ENCODE results near the gene SDR42E1. TPM values are rescaled to one million over a fixed set of nuclear protein-coding genes. Genes with fewer than 3 reads are reported as not detected.
A peak's percentile ranks its signal among the peaks of the same experiment; 100 is the strongest.

Gene SDR42E1, protein sequence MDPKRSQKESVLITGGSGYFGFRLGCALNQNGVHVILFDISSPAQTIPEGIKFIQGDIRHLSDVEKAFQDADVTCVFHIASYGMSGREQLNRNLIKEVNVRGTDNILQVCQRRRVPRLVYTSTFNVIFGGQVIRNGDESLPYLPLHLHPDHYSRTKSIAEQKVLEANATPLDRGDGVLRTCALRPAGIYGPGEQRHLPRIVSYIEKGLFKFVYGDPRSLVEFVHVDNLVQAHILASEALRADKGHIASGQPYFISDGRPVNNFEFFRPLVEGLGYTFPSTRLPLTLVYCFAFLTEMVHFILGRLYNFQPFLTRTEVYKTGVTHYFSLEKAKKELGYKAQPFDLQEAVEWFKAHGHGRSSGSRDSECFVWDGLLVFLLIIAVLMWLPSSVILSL
- 1 to 10 TPM in 2 of 4 donors, under 1 TPM in 2; under 0.01 to 5.1 (median 1.5) TPM for total RNA-seq

DNA sequence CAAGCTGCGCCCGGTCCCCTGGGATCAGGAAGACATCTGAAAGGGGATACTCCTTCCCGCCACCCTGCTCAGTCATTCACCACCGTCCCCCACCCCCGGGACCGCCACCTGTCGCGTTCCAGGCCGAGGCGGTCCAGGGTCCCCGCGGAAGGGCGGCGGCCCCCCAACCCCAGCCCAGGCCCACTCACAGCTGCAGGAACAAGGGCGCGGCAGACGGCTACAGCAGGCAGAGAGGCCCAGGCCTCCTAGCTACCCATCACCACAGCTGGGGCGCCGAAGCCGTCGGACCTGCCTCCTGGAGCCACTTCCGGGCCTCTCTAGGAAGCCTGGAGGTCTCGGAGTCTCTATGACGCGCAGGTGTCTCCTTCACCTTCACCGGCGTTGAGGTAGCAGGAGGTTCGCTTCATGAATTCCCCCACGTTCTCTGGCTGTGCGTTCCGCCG, at the start of gene SDR42E1:
Gene SDR42E1 (minus strand): TSS at position 272 of the 443 bp plus-strand sequence. CDS start 10,612 bp downstream, outside the sequence.
- DNase-seq = peak in 1 of 2 donors; percentile 26
- no peak within 1 kb of the TSS for H3K27ac ChIP-seq
- intact Hi-C loops (cut with DNase I; ENCODE audit: low total_unique reads) = no loop called here

GRCh38 chr16:82059983-82060421, 48.7 kb upstream of the SDR42E1 start:
- Histone ChIP-seq H3K9me3 (no peaks in the 10 kb centered on the region), H3K27me3 (no peaks in the 10 kb centered on the region), H3K4me3 (no peak overlapping the region), H3K4me1 (no peaks in the 10 kb centered on the region), H3K27ac (no peak overlapping the region), H3K36me3 (no peaks in the 10 kb centered on the region)
- TF ChIP-seq CTCF (IDR thresholded peaks at IDR 0.05) (no peak), POLR2A (IDR thresholded peaks at IDR 0.05) (no peak)
- no peak for DNase-seq
- intact Hi-C loops (cut with DNase I; ENCODE audit: low total_unique reads) = no loop called here

More for the DNA sequence above, at the start of gene SDR42E1:
- Histone ChIP-seq H3K36me3 (no peaks in the 10 kb centered on the region), H3K9me3 (no peaks in the 10 kb centered on the region), H3K4me1 (no peaks in the 10 kb centered on the region), H3K27me3 (no peaks in the 10 kb centered on the region), H3K4me3 (peak within 1 kb of the TSS in 1 of 2 donors; percentile 32)
- TF ChIP-seq POLR2A (IDR thresholded peaks at IDR 0.05) (no peak), CTCF (IDR thresholded peaks at IDR 0.05) (no peak)

- Histone ChIP-seq H3K9me3 (no peaks in the 10 kb centered on the region), H3K27ac (no peak overlapping the region), H3K27me3 (no peaks in the 10 kb centered on the region), H3K4me3 (no peak overlapping the region), H3K4me1 (no peaks in the 10 kb centered on the region), H3K36me3 (no peaks in the 10 kb centered on the region)
- intact Hi-C loops (cut with DNase I; ENCODE audit: low total_unique reads) = no loop called here
- DNase-seq = no peak
- TF ChIP-seq POLR2A (IDR thresholded peaks at IDR 0.05) (no peak), CTCF (IDR thresholded peaks at IDR 0.05) (no peak)
Observed at GRCh38 chr16:82059161-82059982, 48.1 kb upstream of the SDR42E1 start.

DNA sequence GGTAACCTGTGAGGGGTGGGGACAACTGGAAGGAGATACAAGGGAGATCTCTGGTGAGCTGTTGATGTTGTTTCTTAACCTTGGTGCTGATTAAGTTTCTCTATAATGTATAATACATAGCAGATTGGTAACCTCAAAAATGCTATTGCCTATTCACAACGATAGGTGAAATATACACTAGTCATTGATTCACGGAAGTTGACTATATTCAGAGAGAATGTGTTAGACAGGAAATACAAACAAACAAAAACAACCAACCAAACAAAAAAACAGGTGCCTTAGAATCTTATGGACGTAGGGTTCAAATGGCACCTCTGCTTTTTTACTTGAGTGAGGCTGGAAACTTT, 45.3 kb upstream of the SDR42E1 start:
- H3K27ac ChIP-seq = no peak overlapping the region
- no peak for DNase-seq
- no peak overlapping the region for H3K4me3 ChIP-seq
- no peaks in the 10 kb centered on the region for H3K9me3 ChIP-seq
- intact Hi-C loops (cut with DNase I; ENCODE audit: low total_unique reads) = no loop called here
- no peaks in the 10 kb centered on the region for H3K27me3 ChIP-seq
- TF ChIP-seq CTCF (IDR thresholded peaks at IDR 0.05) (no peak), POLR2A (IDR thresholded peaks at IDR 0.05) (no peak)
- H3K4me1 ChIP-seq = no peaks in the 10 kb centered on the region
- no peaks in the 10 kb centered on the region for H3K36me3 ChIP-seq

Measured in uterus (tissue), 4 donors.